K562 (cell line): ENCODE results near the gene ODAM. TPM values are rescaled to one million over a fixed set of nuclear protein-coding genes. Genes with fewer than 3 reads are reported as not detected.

ENCODE experiments used
- ATAC-seq: fragments of 200-7000 bp; cut with Tn5 transposase; 3 replicates; pipeline ENCODE4 v1.9.1; 2020; ENCODE audit warnings: moderate library complexity
- BruUV-seq: library from RNA; stranded (reverse); fragments of 400-500 nt; replicated peaks from 2 replicates; lab custom pipeline; 2021; lab: Mats Ljungman, UMichigan
- CTCF ChIA-PET: fragments of 300-600 bp; formaldehyde crosslinking; extraction: SDS; loops from one replicate; lab custom pipeline; 2021; ENCODE audit warnings: low intra/inter-chr PET ratio; lab: Yijun Ruan, JAX
- POLR2A ChIA-PET: fragments of 300-600, 350-650 bp; sonication (Branson Sonifier 250); formaldehyde crosslinking; extraction: SDS; loops from one replicate; lab custom pipeline; 2021; ENCODE audit warnings: antibody characterized with exemption, inconsistent platforms; lab: Yijun Ruan, JAX
- DNase-seq, 4 experiments: peaks; one replicate each; pipeline versions ENCODE4 v3.0.0 to v3.0.0-alpha.2; 2011 to 2018; ENCODE audit warnings: low spot score in 3 of 4, mixed read lengths in 3 of 4; ENCODE audit errors: extremely low read depth in 1 of 4
- FAIRE-seq: peaks from 2 replicates; lab custom pipeline; 2011; peaks lifted over from hg19 to GRCh38; lab: Jason Lieb, UNC
- H2AFZ ChIP-seq: 2 replicates; pipeline ENCODE4 v1.6.0; 2011; ENCODE audit warnings: low read depth, low read length, control low read depth, inconsistent platforms
- H3K27ac ChIP-seq: fragments of 200-600 bp; 3 replicates; pipeline ENCODE4 v1.8.0; 2011; ENCODE audit warnings: low read depth, mild to moderate bottlenecking, control low read depth, inconsistent platforms, low read length, moderate library complexity, mixed read lengths; ENCODE audit errors: extremely low read depth
- H3K27me3 ChIP-seq, 2 experiments: fragments of 300-600 bp in 1 of 2; 2 replicates in 1 of 2; 3 replicates in 1 of 2; pipeline versions ENCODE4 v1.6.0 to v1.8.0; 2011; ENCODE audit warnings: inconsistent platforms in 2 of 2, low read length in 2 of 2, mild to moderate bottlenecking in 1 of 2, mixed read lengths in 1 of 2, moderate library complexity in 1 of 2; ENCODE audit not compliant: control insufficient read depth in 2 of 2, insufficient read depth in 2 of 2
- H3K36me3 ChIP-seq: fragments of 300-600 bp; 3 replicates; pipeline ENCODE4 v1.8.0; 2011; ENCODE audit warnings: mild to moderate bottlenecking, low read length, inconsistent platforms; ENCODE audit not compliant: control insufficient read depth, insufficient read depth
- H3K4me1 ChIP-seq, 2 experiments: fragments of 200-600 bp in 1 of 2; replicated peaks in 1 of 2; 2 replicates in 1 of 2; 3 replicates in 1 of 2; pipeline versions ENCODE4 v1.5.1 to v1.8.0; 2011; ENCODE audit warnings: inconsistent platforms in 2 of 2, low read length in 2 of 2, mild to moderate bottlenecking in 1 of 2, mixed read lengths in 1 of 2, moderate library complexity in 1 of 2; ENCODE audit not compliant: control insufficient read depth in 2 of 2, insufficient read depth in 2 of 2
- H3K4me2 ChIP-seq: 2 replicates; pipeline ENCODE4 v1.6.1; 2011; ENCODE audit warnings: low read length, control low read depth, inconsistent platforms, mixed read lengths; ENCODE audit not compliant: insufficient read depth
- H3K4me3 ChIP-seq: fragments of 200-600 bp; sonication (generic), shearing (Covaris generic); 2 replicates; pipeline ENCODE4 v1.5.1; 2016; ENCODE audit warnings: control low read depth, inconsistent platforms
- H3K79me2 ChIP-seq: fragments of 200-600 bp; 3 replicates; pipeline ENCODE4 v1.8.0; 2011; ENCODE audit warnings: low read length, inconsistent platforms; ENCODE audit not compliant: control insufficient read depth, insufficient read depth
- H3K9ac ChIP-seq, 2 experiments: 2 replicates each; pipeline versions ENCODE4 v1.6.0 to v1.6.1; 2011; ENCODE audit warnings: low read depth in 2 of 2, low read length in 2 of 2, control low read depth in 1 of 2, inconsistent platforms in 1 of 2, mild to moderate bottlenecking in 1 of 2, mixed read lengths in 1 of 2; ENCODE audit not compliant: insufficient read depth in 1 of 2
- H3K9me1 ChIP-seq: one replicate; pipeline ENCODE4 v1.6.0; 2011; ENCODE audit warnings: inconsistent platforms, mild to moderate bottlenecking, low read length, moderate library complexity; ENCODE audit not compliant: control insufficient read depth, insufficient read depth
- H3K9me3 ChIP-seq: replicated peaks from 2 replicates; pipeline ENCODE4 v1.5.1; 2011; ENCODE audit warnings: low read depth, low read length, inconsistent platforms; ENCODE audit not compliant: control insufficient read depth, insufficient read depth
- H4K20me1 ChIP-seq: replicated peaks from 2 replicates; pipeline ENCODE4 v1.6.1; 2011; ENCODE audit warnings: low read length, inconsistent platforms, mixed read lengths; ENCODE audit not compliant: control insufficient read depth, insufficient read depth
- CHCHD3 ChIP-seq: fragments of 250-450 bp; sonication (Bioruptor Pico); IDR thresholded peaks from 2 replicates; pipeline ENCODE4 v2.1.2; 2022; ENCODE audit warnings: mild to moderate bottlenecking
- KDM4B ChIP-seq, 2 experiments: fragments of 450-650 bp in 1 of 2; sonication (generic) in 1 of 2; IDR thresholded peaks; 2 replicates each; pipeline ENCODE4 v1.6.1; 2016 to 2017; ENCODE audit warnings: borderline replicate concordance in 2 of 2, antibody characterized with exemption in 1 of 2, low read depth in 1 of 2, mild to moderate bottlenecking in 1 of 2
- KLF1 ChIP-seq: fragments of 450-650 bp; IDR thresholded peaks from 2 replicates; pipeline ENCODE4 v1.6.1; 2016; ENCODE audit warnings: missing genetic modification characterization, missing compliant biosample characterization
- NR3C1 ChIP-seq: sonication (generic); formaldehyde crosslinking; IDR thresholded peaks from 2 replicates; pipeline ENCODE4 v1.8.1; 2022; ENCODE audit warnings: missing genetic modification reagents
- OTX1 ChIP-seq: fragments of 450-650 bp; formaldehyde crosslinking; IDR thresholded peaks from 2 replicates; pipeline ENCODE4 v1.4.0; 2022; ENCODE audit warnings: mild to moderate bottlenecking
- RBM39 ChIP-seq: fragments of 200-400 bp; formaldehyde crosslinking; optimal IDR thresholded peaks from 2 replicates; pipeline ENCODE3; 2018; ENCODE audit warnings: low read depth, low read length
- RFX7 ChIP-seq: fragments of 250-450 bp; sonication (Bioruptor Pico); IDR thresholded peaks from 2 replicates; pipeline ENCODE4 v1.5.1; 2021; ENCODE audit warnings: mild to moderate bottlenecking
- TAL1 ChIP-seq: fragments of 450-650 bp; IDR thresholded peaks from 2 replicates; pipeline ENCODE4 v1.6.1; 2016; ENCODE audit warnings: mild to moderate bottlenecking
- TARDBP ChIP-seq: fragments of 450-650 bp; IDR thresholded peaks from 2 replicates; pipeline ENCODE4 v1.6.1; 2016
- ZBTB17 ChIP-seq: fragments of 450-650 bp; formaldehyde crosslinking; IDR thresholded peaks from 2 replicates; pipeline ENCODE4 v1.4.0; 2020; ENCODE audit warnings: mild to moderate bottlenecking
- WGBS: fragments of 100-300 bp; shearing (Covaris generic); methylation state at CpG from one replicate; pipeline ENCODE4 v1.1.6; 2016; ENCODE audit warnings: low coverage, mixed read lengths; ENCODE audit not compliant: insufficient coverage; ENCODE audit errors: missing lambda C conversion rate; 5-methylcytosine and 5-hydroxymethylcytosine counted together
- in situ Hi-C: fragments of 300-500 bp; cut with MboI; formaldehyde crosslinking; loops from 4 replicates; pipeline ENCODE4 v1.15.0; 2018; ENCODE audit warnings: inconsistent platforms, mixed read lengths
- intact Hi-C: fragments of 100-400 bp; cut with micrococcal nuclease; formaldehyde crosslinking; loops from 2 replicates; pipeline ENCODE4 v1.14.2; 2022
- polyA plus RNA-seq, 8 experiments: library from polyadenylated mRNA; depleted of rRNA in 4 of 8; stranded (reverse) in 5 of 8; unstranded in 3 of 8; fragments of >200 nt; fragmentation: Nextera tagmentation in 2 of 8; fragmentation: Illumina TruSeq in 1 of 8; extraction: Ambion mirVana in 2 of 8; extraction: Trizol in 1 of 8; gene quantifications; 2 replicates each; pipeline versions ENCODE4 v1.2.1 to v1.2.3, GENCODE V29; 2011 to 2014; ENCODE audit warnings: inconsistent platforms in 1 of 8, missing spikeins in 1 of 8
- total RNA-seq, 7 experiments: library from RNA; depleted of rRNA in 6 of 7; stranded (reverse); fragments of >200 nt in 6 of 7; fragmentation: Illumina TruSeq in 2 of 7; extraction: Trizol in 2 of 7; gene quantifications; 2 replicates each; pipeline versions ENCODE4 v1.2.1 to v1.2.3, GENCODE V29; 2011 to 2021; ENCODE audit warnings: low replicate concordance in 1 of 7
- TF ChIP-seq, protein P1 (sequence below), 2 experiments: fragments of 250-450 bp in 1 of 2; fragments of 450-650 bp in 1 of 2; sonication (Bioruptor Pico) in 1 of 2; IDR thresholded peaks; 2 replicates each; pipeline versions ENCODE4 v1.6.1 to v1.8.0; 2016 to 2021; ENCODE audit warnings: mild to moderate bottlenecking in 2 of 2, moderate library complexity in 2 of 2, missing compliant biosample characterization in 1 of 2, missing genetic modification characterization in 1 of 2
- TF ChIP-seq, protein P2 (sequence below): fragments of 450-650 bp; formaldehyde crosslinking; IDR thresholded peaks from 2 replicates; pipeline ENCODE4 v1.4.0; 2022; ENCODE audit warnings: missing genetic modification characterization
- TF ChIP-seq, protein P3 (sequence below): sonication (generic); formaldehyde crosslinking; IDR thresholded peaks from 2 replicates; pipeline ENCODE4 v1.9.0; 2022; ENCODE audit warnings: mild to moderate bottlenecking, missing genetic modification reagents
- TF ChIP-seq, protein P4 (sequence below), 2 experiments: IDR thresholded peaks; 2 replicates each; pipeline ENCODE4 v1.6.1; 2012; ENCODE audit warnings: improper control_type of control experiment in 2 of 2, low read depth in 2 of 2, low read length in 2 of 2, borderline replicate concordance in 1 of 2

Gene ODAM
- total and polyA plus RNA-seq, 9 of the 15 experiments (the other 6 are each of a cell fraction or from before 2014, with no cell fraction given), result not detected

DNA sequence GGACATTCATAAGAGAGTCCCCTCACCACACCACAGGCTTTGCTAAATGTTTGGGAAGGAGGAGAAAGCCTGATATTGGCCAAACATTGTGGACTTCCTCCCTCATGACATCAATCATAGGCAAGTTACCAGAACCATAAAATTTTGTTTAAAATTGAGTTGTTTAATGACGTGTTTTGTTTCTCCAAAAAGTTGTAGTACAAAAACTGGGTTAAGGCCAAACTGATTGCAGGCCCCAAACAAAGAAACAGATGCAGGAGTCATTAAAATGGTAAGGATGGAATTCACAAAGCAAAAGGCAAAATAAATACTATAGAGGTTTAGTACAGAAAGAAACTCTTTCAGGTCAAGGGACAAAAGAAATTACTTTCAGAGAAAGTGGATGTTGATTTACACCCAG is 3.9 kb upstream of the ODAM start:
- Histone ChIP-seq H3K4me3 (no peak overlapping the region), H3K4me2 (no peak overlapping the region), H3K27me3 (no peaks in the 10 kb centered on the region), H2AFZ (no peak overlapping the region), H3K9me3 (no peaks in the 10 kb centered on the region), H3K36me3 (no peaks in the 10 kb centered on the region), H3K27ac (no peak overlapping the region), H3K9me1 (no peaks in the 10 kb centered on the region), H3K4me1 (no peaks in the 10 kb centered on the region), H3K9ac (no peak overlapping the region), H4K20me1 (no peaks in the 10 kb centered on the region), H3K79me2 (no peaks in the 10 kb centered on the region)
- BruUV-seq, result no TSS peak
- WGBS, result 0% methylated on average over 1 of the region's 1 CpG
- FAIRE-seq (no peak), DNase-seq (no peak), ATAC-seq (no peak)
- CTCF ChIA-PET, result no interaction called here
- in situ Hi-C loops, result no loop called here
- TF ChIP-seq, protein P1, sequence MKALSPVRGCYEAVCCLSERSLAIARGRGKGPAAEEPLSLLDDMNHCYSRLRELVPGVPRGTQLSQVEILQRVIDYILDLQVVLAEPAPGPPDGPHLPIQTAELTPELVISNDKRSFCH (CRISPR knock-in tag; IDR thresholded peaks at IDR 0.05), result no peak
- TF ChIP-seq, protein P1 (tag; IDR thresholded peaks at IDR 0.05), result no peak
- TF ChIP-seq CHCHD3 (CRISPR knock-in tag) (no peak), NR3C1 (CRISPR knock-in tag) (no peak), ZBTB17 (no peak), OTX1 (CRISPR knock-in tag) (no peak), TARDBP (no peak), KLF1 (tag) (no peak), TAL1 (no peak), RFX7 (CRISPR knock-in tag) (no peak), KDM4B (IDR thresholded peaks at IDR 0.05; ENCODE audit: borderline replicate concordance in 2 of 2, low read depth in 1 of 2) (no peak), RBM39 (no peak)
- TF ChIP-seq, protein P2, sequence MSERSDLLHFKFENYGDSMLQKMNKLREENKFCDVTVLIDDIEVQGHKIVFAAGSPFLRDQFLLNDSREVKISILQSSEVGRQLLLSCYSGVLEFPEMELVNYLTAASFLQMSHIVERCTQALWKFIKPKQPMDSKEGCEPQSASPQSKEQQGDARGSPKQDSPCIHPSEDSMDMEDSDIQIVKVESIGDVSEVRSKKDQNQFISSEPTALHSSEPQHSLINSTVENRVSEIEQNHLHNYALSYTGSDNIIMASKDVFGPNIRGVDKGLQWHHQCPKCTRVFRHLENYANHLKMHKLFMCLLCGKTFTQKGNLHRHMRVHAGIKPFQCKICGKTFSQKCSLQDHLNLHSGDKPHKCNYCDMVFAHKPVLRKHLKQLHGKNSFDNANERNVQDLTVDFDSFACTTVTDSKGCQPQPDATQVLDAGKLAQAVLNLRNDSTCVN (CRISPR knock-in tag), result no peak
- TF ChIP-seq, protein P3, sequence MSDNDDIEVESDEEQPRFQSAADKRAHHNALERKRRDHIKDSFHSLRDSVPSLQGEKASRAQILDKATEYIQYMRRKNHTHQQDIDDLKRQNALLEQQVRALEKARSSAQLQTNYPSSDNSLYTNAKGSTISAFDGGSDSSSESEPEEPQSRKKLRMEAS, result no peak
- TF ChIP-seq, protein P4, sequence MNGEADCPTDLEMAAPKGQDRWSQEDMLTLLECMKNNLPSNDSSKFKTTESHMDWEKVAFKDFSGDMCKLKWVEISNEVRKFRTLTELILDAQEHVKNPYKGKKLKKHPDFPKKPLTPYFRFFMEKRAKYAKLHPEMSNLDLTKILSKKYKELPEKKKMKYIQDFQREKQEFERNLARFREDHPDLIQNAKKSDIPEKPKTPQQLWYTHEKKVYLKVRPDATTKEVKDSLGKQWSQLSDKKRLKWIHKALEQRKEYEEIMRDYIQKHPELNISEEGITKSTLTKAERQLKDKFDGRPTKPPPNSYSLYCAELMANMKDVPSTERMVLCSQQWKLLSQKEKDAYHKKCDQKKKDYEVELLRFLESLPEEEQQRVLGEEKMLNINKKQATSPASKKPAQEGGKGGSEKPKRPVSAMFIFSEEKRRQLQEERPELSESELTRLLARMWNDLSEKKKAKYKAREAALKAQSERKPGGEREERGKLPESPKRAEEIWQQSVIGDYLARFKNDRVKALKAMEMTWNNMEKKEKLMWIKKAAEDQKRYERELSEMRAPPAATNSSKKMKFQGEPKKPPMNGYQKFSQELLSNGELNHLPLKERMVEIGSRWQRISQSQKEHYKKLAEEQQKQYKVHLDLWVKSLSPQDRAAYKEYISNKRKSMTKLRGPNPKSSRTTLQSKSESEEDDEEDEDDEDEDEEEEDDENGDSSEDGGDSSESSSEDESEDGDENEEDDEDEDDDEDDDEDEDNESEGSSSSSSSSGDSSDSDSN (IDR thresholded peaks at IDR 0.05; ENCODE audit: borderline replicate concordance in 1 of 2, low read depth in 2 of 2, low read length in 2 of 2), result no peak
- intact Hi-C loops, result no loop called here
- POLR2A ChIA-PET, result no interaction called here
